NCI-H526 treated with DMSO at 0.1 percent for 48 hours (cell line): ENCODE measurements around the gene UST.
"Not testable (repeated sequence)": the region's sequence is repeated elsewhere in the genome, so short reads cannot be mapped to it uniquely, and the experiment has no call there.

Experiments
- DNase-seq: peaks from one replicate; lab custom pipeline; 2025; lab: John Stamatoyannopoulos, UW

The UST gene

DNA sequence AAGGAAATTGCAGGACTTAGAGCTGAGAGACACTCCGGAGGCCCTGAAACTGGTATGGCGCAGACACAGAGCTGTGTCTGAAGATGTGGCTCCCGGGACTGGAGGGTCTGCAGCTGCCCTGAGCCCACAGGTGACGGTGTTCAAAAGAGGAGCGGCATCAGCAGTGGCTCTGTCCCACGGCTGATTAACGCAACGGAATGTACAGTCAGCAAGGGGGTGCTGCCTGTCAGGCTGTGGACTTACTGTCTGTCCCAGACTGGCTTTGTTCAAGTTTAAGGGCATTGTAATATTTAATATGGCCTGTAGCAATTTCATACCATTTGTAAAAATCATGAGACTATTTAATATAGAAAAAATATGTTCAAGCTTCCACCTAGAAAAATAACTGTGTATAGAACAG lies 342.7 kb downstream of the UST start:
- DNase-seq, result no peak

DNA sequence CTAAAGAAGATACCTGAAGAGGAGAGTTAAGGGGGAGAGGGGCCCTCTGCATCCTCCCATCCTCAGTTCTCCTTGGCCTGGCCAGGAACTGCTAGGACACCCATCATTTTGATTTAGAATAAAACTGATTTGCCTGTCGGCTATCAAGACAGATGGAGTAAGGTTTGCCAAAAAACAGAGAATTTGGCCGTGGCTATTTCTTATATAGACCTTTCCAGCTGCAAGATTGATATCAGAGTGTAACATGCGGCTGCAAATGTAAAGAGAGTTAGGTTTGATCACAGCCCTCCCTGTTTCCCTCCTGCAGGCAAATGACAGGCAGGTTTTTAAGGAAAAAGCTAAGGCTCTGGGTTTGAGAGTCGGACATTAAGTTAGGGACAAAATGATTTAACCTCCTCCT lies 344.1 kb downstream of the UST start:
- no peak for DNase-seq

DNA sequence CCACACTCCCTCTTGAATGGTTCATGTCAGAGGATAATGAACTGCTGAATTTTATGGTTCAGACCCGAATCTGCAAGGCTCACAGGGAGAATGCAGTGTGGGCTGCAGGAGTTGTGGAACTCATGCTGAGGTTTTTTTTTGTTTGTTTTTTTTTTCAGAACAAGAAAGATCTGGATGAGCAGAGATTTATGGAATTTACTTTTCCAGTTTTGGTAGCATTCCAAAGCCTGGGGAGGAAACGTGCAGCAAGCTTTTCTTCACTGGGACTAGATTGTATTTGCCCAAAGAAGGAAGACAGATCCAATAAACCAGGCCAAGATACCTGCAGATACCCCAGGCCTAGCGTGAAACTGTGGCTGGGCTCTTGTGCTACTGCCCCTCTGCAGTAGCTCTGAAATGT lies 346.8 kb downstream of the UST start:
- DNase-seq, result no peak

DNA sequence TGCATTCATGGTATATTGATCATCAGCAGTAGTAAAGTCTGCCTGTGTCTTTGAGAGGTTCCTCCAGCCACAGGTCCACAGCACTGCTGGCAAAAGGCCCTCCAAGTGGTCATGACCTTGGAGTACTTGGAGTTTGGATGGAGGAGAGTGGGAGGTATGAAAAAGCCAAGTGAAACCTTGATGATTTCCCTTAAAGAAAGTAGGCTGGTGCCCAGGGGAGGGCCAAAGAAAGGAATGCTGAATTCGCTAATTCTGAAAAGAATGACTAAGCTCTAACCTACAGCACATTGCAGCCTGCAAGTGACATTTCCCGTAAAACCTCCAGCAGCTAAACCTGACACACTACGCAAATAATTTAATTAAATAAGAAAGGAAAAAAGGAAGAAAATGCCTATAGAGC lies 347.3 kb downstream of the UST start:
- no peak for DNase-seq

DNA sequence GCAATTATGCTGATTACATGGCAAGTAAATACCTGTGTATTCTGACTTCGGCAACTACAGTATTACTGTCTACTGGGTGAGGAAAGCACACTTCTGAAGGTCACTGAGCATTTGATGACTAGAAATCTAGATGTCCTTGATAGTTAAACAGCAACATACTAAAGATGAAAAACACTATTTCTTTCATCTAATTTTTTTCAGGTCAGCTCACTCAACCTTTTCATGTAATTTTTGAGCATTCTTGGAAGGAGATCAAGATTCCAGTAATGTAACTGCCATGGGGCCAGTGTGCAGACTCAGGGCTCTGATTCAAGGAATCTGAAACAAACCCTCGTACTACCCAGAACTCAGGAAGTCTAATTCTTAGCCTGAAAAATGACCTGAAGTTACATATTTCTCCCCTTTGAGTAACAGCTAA lies 348.1 kb downstream of the UST start:
- DNase-seq, result no peak

DNA sequence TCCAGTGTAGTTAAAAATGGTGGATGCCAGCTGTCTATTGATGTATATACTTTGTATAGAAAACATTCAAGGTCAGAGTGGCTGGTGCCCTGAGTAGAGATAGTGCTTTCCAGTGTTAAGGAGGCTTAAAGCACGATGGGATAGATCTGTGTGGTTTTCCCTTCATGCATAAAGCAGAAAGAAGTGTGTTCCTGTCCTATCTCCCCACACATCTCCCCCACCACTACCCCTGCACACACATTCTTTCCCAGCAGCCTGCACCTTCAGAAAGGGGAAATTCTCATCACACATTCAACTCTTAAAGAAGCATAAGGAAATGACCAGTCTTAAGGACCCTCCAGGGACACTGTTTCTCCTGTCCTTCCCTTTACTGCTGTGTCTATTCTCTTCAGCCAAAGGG lies 349.0 kb downstream of the UST start:
- no peak for DNase-seq

DNA sequence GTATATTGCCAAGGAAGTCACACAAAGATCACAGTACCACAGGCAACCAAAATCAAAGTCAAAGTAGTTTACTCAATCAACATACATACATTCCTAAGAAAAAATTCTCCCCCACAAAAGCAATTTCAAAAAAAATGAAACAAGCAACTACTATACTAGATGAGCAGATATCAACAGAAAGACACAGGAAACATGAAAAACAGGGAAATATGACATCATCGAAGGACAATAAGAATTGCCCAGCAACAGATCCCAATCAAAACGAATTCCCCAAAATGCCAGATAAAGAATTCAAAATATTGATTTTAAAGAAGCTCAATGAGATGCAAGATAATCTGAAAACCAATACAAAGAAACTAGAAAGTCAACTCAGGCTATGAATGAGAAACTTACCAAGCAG lies 351.0 kb downstream of the UST start:
- no peak for DNase-seq

DNA sequence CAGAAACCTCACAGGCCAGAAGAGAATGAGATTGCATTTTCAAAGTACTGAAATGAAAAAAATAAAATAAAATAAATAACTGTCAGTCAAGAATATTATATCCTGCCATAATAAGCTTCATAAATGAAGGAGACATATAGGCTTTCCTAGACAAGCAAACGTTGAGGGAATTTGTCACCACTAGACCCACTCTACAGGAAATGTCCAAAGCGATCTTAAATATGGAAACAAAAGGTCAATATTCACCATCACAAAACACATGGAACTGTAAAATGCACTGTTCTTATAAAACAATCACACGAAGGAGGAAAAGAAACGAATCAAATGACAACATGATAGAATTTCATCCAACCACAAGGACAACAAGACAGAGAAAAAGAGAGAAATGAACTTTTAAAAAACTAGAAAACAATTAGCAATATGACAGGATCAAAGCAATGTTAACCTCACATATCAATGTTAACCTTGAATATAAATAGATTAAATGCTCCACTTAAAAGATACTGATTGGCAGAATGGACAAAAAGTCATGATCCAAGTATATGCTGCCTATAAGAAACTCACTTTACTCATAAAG lies 352.0 kb downstream of the UST start:
- DNase-seq, result no peak

DNA sequence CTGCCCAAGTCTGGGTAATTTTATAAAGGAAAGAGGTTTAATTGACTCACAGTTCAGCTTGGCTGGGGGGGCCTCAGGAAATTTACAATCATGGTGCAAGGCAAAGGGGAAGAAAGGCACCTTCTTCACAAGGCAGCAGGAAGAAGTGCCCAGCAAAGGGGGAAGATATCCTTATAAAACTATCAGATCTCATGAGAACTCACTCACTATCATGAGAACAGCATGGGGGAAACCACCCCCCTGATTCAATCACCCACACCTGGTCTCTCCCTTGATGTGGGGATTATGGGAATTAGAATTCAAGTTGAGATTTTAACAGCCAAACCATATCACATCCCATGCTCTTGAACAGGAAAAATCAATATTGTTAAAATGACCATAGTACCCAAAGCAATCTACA lies 355.5 kb downstream of the UST start:
- no peak for DNase-seq

DNA sequence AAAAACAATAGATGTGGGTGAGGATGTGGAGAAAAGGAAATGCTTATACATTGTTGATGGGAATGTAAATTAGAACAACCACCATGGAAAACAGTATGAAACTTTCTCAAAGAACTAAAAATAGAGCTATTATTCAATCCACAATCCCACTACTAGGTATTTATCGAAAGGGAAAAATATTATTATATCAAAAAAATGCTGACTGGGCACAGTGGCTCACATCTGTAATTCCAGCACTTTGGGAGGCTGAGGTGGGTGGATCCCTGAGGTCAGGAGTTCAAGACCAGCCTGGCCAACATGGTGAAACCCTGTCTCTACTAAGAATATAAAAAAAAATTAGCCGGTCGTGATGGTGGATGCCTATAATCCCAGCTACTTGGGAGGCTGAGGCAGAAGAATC lies 357.1 kb downstream of the UST start:
- DNase-seq, result not testable (repeated sequence)

DNA sequence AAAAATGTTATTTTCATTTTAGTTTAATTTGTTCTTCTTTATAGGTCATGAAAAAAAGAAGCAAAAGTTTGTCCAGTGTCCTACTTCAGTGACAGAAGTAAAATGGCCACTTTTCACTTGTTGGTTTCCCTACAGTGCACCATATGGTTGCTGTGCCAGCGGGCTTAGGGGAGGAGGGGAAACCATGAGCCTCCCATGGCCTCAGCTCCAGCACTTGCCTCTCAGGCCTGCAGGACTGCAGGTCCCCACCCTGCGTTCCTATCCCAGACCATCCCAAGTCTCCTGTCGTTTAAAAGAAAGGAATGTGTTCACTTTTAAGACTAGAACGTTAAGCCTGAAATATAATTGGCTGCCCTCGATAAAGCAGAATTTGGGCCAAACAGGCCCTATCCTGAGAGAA lies 360.7 kb downstream of the UST start:
- no peak for DNase-seq

DNA sequence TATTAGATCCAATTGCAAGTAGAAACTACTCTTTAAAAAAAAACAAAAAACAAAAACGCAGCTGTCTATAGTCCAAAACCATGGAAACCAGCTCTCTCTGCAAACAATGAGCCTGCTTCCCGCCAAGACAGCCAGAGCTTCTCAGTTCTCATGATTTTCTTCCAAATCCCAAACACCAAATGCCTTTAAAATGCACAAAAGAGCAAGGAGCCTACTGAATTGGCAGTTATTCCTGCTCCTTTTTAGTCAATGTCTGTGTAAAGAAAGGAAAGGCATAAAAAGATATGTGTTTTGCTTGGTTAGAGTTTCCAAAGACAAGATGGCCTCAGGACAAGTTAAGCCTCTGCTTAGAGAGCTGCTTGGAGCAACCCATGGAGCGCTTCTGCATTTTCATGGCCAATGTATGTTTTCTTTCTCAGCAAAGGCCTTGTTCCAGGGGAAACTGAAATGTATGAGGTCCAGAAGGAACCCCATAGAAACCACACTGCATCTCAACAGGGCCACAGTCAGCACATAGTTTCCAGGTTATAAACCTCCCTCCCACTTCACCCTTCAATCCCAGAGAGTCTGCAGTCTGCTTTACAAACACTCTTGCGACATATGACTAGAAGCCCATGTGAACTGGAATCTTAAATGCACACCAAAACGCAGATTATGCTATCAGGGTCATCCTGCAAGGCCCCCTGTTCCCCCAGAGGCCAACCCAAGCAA lies 361.4 kb downstream of the UST start:
- no peak for DNase-seq

DNA sequence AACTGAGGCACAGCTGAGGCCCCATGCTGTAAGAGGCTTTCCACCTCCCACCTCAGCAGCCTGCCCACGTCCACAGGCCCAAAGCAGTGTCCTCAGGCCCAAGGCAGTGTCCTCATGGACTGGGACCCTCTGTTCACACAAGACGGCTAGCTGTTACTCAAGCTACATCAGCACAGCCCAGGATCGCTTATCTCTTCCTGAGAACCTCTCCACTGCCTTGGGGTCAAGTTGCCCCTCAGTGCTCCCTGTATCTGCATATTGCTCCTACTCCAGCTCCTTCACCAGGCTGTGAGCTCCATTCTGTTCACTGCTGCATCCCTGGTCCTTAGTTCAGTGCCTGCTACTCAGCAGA lies 361.9 kb downstream of the UST start:
- DNase-seq, result no peak

DNA sequence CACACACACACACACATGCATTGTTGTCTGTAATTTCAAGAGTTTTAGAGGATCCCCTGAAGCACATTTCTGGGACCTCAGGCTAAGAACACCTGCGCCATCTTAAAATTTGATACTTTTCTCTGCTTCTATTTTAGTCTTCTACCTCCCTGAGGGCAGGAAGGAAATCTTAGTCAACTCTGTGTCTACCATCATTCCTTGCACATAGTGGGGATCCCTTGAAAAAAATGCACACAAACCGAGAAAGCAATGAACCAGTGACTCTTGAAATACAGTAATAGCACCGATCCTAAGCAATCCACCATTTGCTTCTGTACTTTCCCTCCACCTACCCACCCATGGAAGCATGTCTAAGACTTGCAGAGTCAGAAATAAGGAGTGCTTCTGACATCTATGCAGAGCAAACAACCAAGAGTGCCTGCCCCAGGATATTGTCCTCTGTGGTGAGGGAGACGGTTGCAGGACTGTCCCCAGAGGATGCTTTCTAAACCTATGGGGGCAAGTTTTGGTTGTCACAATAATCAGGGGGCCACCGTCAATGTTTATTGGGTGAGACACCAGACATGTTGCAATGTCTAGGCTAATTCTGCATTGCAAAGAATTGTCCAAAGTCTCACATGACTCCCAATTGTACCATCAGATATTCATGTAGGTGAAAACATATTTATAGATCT lies 362.7 kb downstream of the UST start:
- no peak for DNase-seq

DNA sequence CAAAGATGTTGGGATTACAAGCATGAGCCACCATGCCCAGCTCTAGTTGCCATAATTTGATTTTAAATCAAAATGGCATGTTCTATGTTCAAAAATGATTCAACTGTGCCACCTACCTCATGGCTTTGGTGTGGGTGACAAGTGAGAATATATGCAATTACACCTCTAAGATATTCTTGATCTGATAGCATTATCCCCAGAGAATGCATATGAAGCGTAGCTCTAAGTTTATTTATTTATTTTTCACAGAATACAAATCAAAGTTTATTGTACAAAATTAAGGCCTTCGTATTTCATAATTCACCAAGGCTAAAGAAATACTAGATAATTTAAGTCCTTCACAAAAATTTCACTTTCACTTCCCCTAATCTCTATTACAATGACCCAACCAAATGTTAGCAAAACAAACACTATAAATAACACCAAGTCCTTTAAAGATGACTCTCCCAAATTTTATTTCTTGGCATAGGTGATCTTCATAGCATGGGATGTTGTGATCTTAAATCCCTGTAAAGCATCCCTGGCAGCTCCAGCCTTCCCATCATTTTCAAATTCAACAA lies 364.8 kb downstream of the UST start:
- DNase-seq, result no peak

DNA sequence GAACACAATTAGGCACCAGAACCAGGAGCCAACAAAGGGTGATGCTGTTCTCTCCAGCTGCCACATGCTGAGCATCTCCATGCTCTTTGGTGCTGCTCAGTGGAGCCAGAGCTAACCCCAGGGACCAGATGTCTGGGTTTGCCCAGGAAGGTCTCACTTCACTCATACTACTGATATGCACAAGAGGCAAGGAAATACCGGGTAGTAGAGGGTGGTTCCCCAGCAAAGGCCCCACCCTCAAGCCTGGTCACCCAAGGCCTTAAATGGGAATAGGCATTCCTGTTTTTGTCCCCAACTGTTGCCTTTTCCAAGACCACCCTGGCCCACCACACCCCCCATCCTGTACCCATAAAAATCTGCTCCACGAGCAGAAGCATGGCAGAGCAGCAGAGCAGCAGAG lies 366.1 kb downstream of the UST start:
- DNase-seq, result no peak

DNA sequence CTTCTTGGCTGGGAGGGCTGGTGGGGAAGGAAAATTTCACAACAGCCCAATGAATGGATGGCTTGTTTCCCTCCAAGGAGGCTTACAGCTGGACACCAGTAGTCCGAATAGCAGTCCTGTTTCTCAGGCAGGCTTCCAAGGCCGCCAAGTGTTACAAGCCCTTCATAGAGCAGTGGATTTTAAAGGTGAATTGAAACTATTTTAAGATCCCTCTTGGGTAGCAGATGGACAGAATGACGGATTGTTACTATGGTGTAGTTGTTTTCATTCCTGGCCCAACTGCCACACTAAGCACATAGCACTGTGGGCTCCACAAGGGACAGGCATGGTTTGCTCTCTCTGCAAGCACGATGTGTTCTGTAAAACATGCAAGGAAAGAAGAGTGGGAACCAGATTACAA lies 367.3 kb downstream of the UST start:
- DNase-seq, result no peak

DNA sequence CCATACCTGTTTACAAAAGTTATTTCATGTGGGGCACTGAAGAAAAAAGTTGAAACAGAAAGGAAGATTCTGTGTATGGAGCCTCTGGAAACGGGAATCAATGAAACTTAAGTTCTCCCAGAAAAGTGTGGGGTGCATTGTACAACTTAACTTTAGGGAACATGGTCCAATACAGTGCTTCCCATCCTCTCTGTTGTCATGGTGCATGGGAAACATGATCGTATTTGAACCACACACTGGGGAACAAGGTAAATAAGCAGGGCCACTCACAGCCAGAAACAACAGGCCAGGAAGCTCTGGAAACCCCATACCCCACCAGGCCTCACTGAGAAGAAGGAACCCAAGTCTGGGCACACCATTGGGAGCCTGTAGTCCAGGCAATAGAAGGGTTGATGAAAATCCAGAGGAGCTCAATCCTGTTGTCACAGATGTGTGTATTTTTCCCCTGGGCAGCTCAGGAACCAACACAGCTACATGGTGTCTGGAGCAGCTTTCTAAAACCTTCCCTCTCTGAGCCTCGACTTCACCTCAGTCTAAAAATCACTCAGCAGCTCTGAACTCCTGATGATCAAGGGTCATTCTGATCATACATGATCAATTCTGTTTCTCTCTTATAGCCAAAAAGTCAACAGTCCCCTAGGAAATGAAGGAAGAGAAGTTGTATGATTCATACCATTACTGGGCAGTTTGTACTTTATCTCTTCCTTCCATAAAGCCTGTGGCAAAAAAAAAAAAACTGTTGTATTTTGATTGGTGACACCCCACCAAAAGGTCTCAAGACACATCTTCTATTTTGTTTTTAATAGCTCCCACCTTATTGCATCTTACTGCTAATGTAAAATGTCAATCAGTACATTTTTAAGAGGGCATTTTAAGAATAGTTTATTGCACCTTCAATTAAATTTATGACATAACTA lies 372.2 kb downstream of the UST start:
- DNase-seq, result no peak

DNA sequence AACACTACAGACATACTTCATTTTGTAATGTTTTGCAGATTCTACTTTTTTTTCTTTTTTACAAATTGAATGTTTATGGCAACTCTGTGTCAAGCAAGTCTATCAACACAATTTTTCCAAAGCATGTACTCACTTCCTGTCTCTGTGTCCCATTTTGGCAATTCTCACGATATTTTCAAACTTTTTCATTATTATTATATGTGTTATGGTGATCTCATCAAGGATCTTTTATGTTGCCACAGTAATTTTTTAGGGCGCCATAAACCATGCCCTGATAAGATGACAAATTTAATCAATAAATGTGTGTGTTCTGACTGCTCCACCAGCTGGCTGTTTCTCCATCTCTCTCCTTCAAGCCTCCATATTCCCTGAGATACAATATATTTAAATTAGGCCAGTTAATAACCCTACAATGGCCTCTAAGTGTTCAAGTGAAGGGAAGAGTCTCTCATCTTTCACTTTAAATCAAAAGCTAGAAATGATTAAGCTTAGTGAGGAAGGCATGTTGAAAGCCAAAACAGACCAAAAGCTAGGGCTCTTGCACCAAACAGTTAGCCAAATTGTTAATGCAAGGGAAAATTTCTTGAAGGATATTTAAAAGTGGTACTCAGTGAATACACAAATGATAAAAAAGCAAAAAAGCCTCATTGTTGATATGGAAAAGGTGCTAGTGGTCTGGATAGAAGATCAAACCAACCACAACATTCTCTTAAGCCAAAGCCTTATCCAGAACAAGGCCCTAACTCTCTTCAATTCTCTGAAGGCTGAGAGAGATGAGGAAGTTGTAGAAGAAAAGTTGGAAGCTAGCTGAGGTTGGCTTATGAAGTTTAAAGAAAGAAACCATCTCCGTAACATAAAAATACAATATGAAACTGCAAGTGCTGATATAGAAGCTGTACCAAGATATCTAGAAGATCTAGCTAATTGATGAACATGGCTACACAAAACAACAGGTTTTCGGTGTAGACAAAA lies 376.3 kb downstream of the UST start:
- DNase-seq, result no peak

DNA sequence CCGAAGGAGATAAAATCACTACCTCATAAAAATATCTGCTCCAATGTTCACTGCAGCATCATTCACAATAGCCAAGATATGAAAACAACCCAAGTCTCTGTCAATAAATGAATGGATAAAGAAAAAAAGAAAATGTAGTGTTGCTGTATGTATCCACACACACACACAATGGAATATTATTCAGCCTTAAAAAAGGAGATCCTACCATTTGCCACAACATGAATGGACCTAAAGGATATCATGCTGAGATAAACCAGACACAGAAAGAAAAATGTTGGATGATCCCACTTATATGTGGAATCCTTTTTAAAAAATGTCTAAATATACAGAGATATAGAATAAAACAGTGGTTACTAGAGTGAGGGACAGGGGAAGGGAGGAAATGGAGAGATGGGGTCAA lies 378.5 kb downstream of the UST start:
- no peak for DNase-seq
